ENCODE data around the gene NPC2.

DNA sequence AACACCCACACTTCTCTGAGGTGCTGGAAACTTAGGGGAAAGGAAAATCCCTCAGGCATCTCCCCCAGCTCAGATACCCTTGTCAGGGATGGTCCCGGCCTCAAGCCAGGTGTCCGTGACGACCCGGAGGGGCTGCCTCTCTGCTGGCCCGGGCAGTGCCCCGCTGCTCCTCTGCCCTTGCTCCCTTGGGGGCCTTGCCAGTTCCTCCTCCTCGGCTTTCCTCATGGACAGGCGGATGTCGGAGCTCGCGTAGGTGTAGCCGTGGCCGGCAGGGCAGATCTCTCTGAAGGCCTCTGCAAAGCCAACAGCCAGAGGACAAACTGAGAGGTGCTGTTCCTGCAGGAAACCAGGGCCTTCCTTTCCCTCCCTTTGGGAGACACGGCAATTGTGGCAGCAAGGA is 35.3 kb upstream of the NPC2 start:
- TF ChIP-seq EZH2 (IDR thresholded peaks at IDR 0.05; ENCODE audit: borderline replicate concordance, low read depth, low read length, severe bottlenecking) = no peak
- no peak for TF ChIP-seq POLR2A (IDR thresholded peaks at IDR 0.05; ENCODE audit: low read depth, low read length)
- TF ChIP-seq POLR2AphosphoS5 (IDR thresholded peaks at IDR 0.05; ENCODE audit: insufficient read depth, low read depth, low read length) = no peak
- TF ChIP-seq, protein P1, sequence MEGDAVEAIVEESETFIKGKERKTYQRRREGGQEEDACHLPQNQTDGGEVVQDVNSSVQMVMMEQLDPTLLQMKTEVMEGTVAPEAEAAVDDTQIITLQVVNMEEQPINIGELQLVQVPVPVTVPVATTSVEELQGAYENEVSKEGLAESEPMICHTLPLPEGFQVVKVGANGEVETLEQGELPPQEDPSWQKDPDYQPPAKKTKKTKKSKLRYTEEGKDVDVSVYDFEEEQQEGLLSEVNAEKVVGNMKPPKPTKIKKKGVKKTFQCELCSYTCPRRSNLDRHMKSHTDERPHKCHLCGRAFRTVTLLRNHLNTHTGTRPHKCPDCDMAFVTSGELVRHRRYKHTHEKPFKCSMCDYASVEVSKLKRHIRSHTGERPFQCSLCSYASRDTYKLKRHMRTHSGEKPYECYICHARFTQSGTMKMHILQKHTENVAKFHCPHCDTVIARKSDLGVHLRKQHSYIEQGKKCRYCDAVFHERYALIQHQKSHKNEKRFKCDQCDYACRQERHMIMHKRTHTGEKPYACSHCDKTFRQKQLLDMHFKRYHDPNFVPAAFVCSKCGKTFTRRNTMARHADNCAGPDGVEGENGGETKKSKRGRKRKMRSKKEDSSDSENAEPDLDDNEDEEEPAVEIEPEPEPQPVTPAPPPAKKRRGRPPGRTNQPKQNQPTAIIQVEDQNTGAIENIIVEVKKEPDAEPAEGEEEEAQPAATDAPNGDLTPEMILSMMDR (IDR thresholded peaks at IDR 0.05; ENCODE audit: extremely low read depth in 1 of 2, insufficient read depth in 1 of 2, low read depth in 1 of 2, low read length in 2 of 2) = no peak
- no peak for TF ChIP-seq JUN (IDR thresholded peaks at IDR 0.05; ENCODE audit: borderline replicate concordance, insufficient read depth, insufficient read length, low read depth)
- no peak for TF ChIP-seq GATA2 (IDR thresholded peaks at IDR 0.05; ENCODE audit: insufficient read depth, insufficient read length, low read depth, low read length)
- TF ChIP-seq, protein P2, sequence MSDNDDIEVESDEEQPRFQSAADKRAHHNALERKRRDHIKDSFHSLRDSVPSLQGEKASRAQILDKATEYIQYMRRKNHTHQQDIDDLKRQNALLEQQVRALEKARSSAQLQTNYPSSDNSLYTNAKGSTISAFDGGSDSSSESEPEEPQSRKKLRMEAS (IDR thresholded peaks at IDR 0.05; ENCODE audit: insufficient read depth, insufficient read length) = no peak
